ENCODE data around the gene HBS1L.

HBS1L gene

GRCh38 chr6:135022050-135022697 is 32.4 kb downstream of the HBS1L start:
- ChIA-PET POLR2A (ENCODE audit: low non-redundant PET) (no interaction called here), CTCF (interaction anchor here (0.6 to 1.0 kb wide), 2 partner anchors 14 to 854 kb away, joined by 3 read pairs; no protein-coding TSS in a partner anchor)
- H3K27ac ChIP-seq, result no peak overlapping the region
- no peak for TF ChIP-seq CTCF (conservative IDR thresholded peaks at IDR 0.05; ENCODE audit: low read depth)
- no peak for DNase-seq (ENCODE audit: low spot score)

GRCh38 chr6:135021310-135022049 is 33.1 kb downstream of the HBS1L start:
- H3K27ac ChIP-seq, result no peak overlapping the region
- no peak for DNase-seq (ENCODE audit: low spot score)
- TF ChIP-seq CTCF (conservative IDR thresholded peaks at IDR 0.05; ENCODE audit: low read depth), result no peak
- CTCF ChIA-PET, result interaction anchor here (0.6 to 1.0 kb wide), 3 partner anchors 15 to 855 kb away, joined by 3 read pairs; no protein-coding TSS in a partner anchor
- POLR2A ChIA-PET (ENCODE audit: low non-redundant PET), result no interaction called here

DNA sequence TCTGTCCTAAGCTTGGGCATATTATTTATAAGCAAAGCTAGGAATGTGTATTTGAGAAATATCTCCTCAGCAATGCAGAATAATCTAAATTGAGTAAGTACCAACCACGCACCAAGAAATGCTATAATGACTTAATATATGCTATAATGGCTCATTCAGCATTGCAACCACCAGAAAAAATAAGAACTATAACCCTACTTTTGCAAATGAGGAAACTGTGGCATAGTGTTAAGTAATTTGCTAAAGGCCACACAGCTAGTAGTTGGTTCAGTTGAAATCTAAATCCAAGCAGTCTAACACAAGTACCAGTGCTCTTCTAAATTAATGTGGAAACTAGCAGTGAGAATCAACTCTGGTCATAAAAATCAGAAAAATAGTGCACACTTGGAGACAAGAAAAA is 35.7 kb downstream of the HBS1L start:
- no peak for DNase-seq (ENCODE audit: low spot score)
- POLR2A ChIA-PET (ENCODE audit: low non-redundant PET), result no interaction called here
- no peak for TF ChIP-seq CTCF (conservative IDR thresholded peaks at IDR 0.05; ENCODE audit: low read depth)
- CTCF ChIA-PET, result interaction anchor here (1.2 kb wide), 1 partner anchor 17 kb away, joined by 3 read pairs; no protein-coding TSS in a partner anchor
- H3K27ac ChIP-seq, result no peak overlapping the region

GRCh38 chr6:135018052-135018451 is 36.6 kb downstream of the HBS1L start:
- CTCF ChIA-PET, result interaction anchor here (0.6 kb wide), 2 partner anchors 36 to 870 kb away, joined by 4 to 6 read pairs; no protein-coding TSS in a partner anchor
- H3K27ac ChIP-seq, result no peak overlapping the region
- POLR2A ChIA-PET (ENCODE audit: low non-redundant PET), result no interaction called here
- DNase-seq (ENCODE audit: low spot score), result no peak
- TF ChIP-seq CTCF (conservative IDR thresholded peaks at IDR 0.05; ENCODE audit: low read depth), result no peak

DNA sequence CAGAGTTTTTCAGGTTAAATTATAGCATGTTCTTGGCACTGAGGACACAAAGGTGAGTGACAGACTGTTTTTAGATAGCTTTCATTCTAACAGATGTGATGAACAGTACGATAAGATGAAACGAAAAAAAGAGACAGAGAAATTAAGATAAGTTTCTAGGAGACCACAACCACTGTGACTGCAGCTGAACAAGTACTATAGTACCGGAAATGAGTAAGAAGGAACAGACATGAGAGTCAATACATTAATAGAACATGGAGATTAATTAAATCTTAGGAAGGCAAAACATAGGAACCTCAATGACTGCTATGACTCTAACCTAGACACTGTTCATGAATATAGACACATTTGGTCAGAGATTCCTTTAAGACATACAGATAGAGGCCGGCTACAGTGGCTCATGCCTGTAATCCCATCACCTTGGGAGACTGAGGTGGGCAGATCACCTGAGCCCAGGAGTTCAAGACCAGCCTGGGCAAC is 40.2 kb downstream of the HBS1L start:
- ChIA-PET CTCF (no interaction called here), POLR2A (ENCODE audit: low non-redundant PET) (no interaction called here)
- TF ChIP-seq CTCF (conservative IDR thresholded peaks at IDR 0.05; ENCODE audit: low read depth), result no peak
- no peak overlapping the region for H3K27ac ChIP-seq
- DNase-seq (ENCODE audit: low spot score), result no peak

- H3K27ac ChIP-seq, result no peak overlapping the region
- CTCF ChIA-PET, result interaction anchor here (0.7 kb wide), 1 partner anchor 14 kb away, joined by 4 read pairs; no protein-coding TSS in a partner anchor
- POLR2A ChIA-PET (ENCODE audit: low non-redundant PET), result no interaction called here
- TF ChIP-seq CTCF (conservative IDR thresholded peaks at IDR 0.05; ENCODE audit: low read depth), result no peak
- no peak for DNase-seq (ENCODE audit: low spot score)
Observed at GRCh38 chr6:135013211-135013610, 41.4 kb downstream of the HBS1L start.

All from RWPE1 (cell line).